GM19324 (cell line): ENCODE results near the gene MCF2L.
"Not testable (repeated sequence)": the region's sequence is repeated elsewhere in the genome, so short reads cannot be mapped to it uniquely, and the experiment has no call there.

Experiments
- ATAC-seq: cut with Tn5 transposase; IDR thresholded peaks from one replicate; pipeline ENCODE4 v1.9.1; 2021; ENCODE audit warnings: mild to moderate bottlenecking, moderate library complexity; ENCODE audit not compliant: unreplicated experiment, low FRiP score

MCF2L gene

GRCh38 chr13:113046883-113047244 lies 77.8 kb downstream of the MCF2L start:
- ATAC-seq: no peak

GRCh38 chr13:113047587-113047986 lies 78.6 kb downstream of the MCF2L start:
- no peak for ATAC-seq

- ATAC-seq: no peak
These were observed 79.8 kb downstream of the MCF2L start for GRCh38 chr13:113048766-113049165.

- no peak for ATAC-seq
These were observed 80.5 kb downstream of the MCF2L start for GRCh38 chr13:113049521-113049941.

- ATAC-seq: no peak
These were observed 81.0 kb downstream of the MCF2L start for GRCh38 chr13:113049981-113050380.

GRCh38 chr13:113050734-113051431 lies 81.9 kb downstream of the MCF2L start:
- ATAC-seq: no peak

- ATAC-seq: no peak
These were observed 82.6 kb downstream of the MCF2L start for GRCh38 chr13:113051641-113052040.

GRCh38 chr13:113052206-113052605 lies 83.2 kb downstream of the MCF2L start:
- no peak for ATAC-seq

- no peak for ATAC-seq
These were observed 84.0 kb downstream of the MCF2L start for GRCh38 chr13:113052971-113053370.

- no peak for ATAC-seq
These were observed 84.4 kb downstream of the MCF2L start for GRCh38 chr13:113053376-113053775.

- no peak for ATAC-seq
These were observed 85.0 kb downstream of the MCF2L start for GRCh38 chr13:113053801-113054604.

- no peak for ATAC-seq
These were observed 88.1 kb downstream of the MCF2L start for GRCh38 chr13:113057084-113057483.

- not testable (repeated sequence) for ATAC-seq
These were observed 88.5 kb downstream of the MCF2L start for GRCh38 chr13:113057559-113057958.

GRCh38 chr13:113058129-113058987 lies 89.3 kb downstream of the MCF2L start:
- ATAC-seq: no peak

- no peak for ATAC-seq
These were observed 90.2 kb downstream of the MCF2L start for GRCh38 chr13:113058988-113059850.

GRCh38 chr13:113059891-113060290 lies 90.9 kb downstream of the MCF2L start:
- no peak for ATAC-seq

- ATAC-seq: no peak
These were observed 91.7 kb downstream of the MCF2L start for GRCh38 chr13:113060557-113061270.

- ATAC-seq: no peak
These were observed 92.2 kb downstream of the MCF2L start for GRCh38 chr13:113061271-113061625.

GRCh38 chr13:113061796-113062425 lies 92.9 kb downstream of the MCF2L start:
- no peak for ATAC-seq
